Neural progenitor cell (in vitro differentiated cells): ENCODE data around the gene NAT10.

Source experiments
- CTCF ChIP-seq: fragments of 200-600 bp; sonication (generic); IDR thresholded peaks from 2 replicates; pipeline ENCODE4 v1.5.1; 2017; ENCODE audit warnings: antibody characterized with exemption, mild to moderate bottlenecking
- EZH2 ChIP-seq: fragments of 200-600 bp; sonication (generic); IDR thresholded peaks from 2 replicates; pipeline ENCODE4 v1.6.1; 2017; ENCODE audit warnings: antibody characterized with exemption, mild to moderate bottlenecking, moderate library complexity
- EZH2phosphoT487 ChIP-seq: fragments of 200-600 bp; sonication (generic); IDR thresholded peaks from 2 replicates; pipeline ENCODE4 v1.6.1; 2017; ENCODE audit warnings: antibody characterized with exemption

GRCh38 chr11:34149274-34149673 lies 43.8 kb downstream of the NAT10 start:
- TF ChIP-seq CTCF, result no peak
- TF ChIP-seq EZH2, result no peak
- no peak for TF ChIP-seq EZH2phosphoT487
